Measurements from ENCODE around the gene PRKAR2B.
A peak's percentile ranks its signal among the peaks of the same experiment; 100 is the strongest.

The PRKAR2B gene

GRCh38 chr7:107027208-107027607 is 17.3 kb upstream of the PRKAR2B start:
- Histone ChIP-seq H3K9ac (ENCODE audit: low read length) (no peak overlapping the region), H3K9me3 (ENCODE audit: insufficient read depth, low read length) (no peaks in the 10 kb centered on the region), H4K20me1 (ENCODE audit: insufficient read depth, low read length) (no peaks in the 10 kb centered on the region), H3K4me3 (ENCODE audit: low read length) (no peak overlapping the region), H3K27ac (ENCODE audit: low read length) (no peak overlapping the region), H3K27me3 (ENCODE audit: low read depth, low read length) (no peaks in the 10 kb centered on the region), H3K36me3 (replicated peaks; ENCODE audit: low read depth, low read length) (no peaks in the 10 kb centered on the region), H3K79me2 (ENCODE audit: low read length) (no peaks in the 10 kb centered on the region), H3K4me1 (ENCODE audit: low read length) (0 out of 2 replicates have a peak, but pooled peaks cover 8% of the 10 kb centered on the region), H3K4me2 (ENCODE audit: low read length) (no peak overlapping the region), H2AFZ (ENCODE audit: low read depth, low read length) (peak overlapping the region; percentile 63; the same call in 1 of the 2 replicates)
- TF ChIP-seq, protein P1, sequence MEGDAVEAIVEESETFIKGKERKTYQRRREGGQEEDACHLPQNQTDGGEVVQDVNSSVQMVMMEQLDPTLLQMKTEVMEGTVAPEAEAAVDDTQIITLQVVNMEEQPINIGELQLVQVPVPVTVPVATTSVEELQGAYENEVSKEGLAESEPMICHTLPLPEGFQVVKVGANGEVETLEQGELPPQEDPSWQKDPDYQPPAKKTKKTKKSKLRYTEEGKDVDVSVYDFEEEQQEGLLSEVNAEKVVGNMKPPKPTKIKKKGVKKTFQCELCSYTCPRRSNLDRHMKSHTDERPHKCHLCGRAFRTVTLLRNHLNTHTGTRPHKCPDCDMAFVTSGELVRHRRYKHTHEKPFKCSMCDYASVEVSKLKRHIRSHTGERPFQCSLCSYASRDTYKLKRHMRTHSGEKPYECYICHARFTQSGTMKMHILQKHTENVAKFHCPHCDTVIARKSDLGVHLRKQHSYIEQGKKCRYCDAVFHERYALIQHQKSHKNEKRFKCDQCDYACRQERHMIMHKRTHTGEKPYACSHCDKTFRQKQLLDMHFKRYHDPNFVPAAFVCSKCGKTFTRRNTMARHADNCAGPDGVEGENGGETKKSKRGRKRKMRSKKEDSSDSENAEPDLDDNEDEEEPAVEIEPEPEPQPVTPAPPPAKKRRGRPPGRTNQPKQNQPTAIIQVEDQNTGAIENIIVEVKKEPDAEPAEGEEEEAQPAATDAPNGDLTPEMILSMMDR (IDR thresholded peaks at IDR 0.05; ENCODE audit: low read depth, low read length) = no peak
- no peak for TF ChIP-seq EZH2phosphoT487 (IDR thresholded peaks at IDR 0.05; ENCODE audit: low read depth)

- TF ChIP-seq, protein P1 (IDR thresholded peaks at IDR 0.05; ENCODE audit: low read depth, low read length) = no peak
- no peak for TF ChIP-seq EZH2phosphoT487 (IDR thresholded peaks at IDR 0.05; ENCODE audit: low read depth)
- Histone ChIP-seq H3K4me3 (ENCODE audit: low read length) (no peak overlapping the region), H2AFZ (ENCODE audit: low read depth, low read length) (no peak overlapping the region), H3K4me2 (ENCODE audit: low read length) (no peak overlapping the region), H3K27me3 (ENCODE audit: low read depth, low read length) (no peaks in the 10 kb centered on the region), H3K9ac (ENCODE audit: low read length) (no peak overlapping the region), H3K4me1 (ENCODE audit: low read length) (0 out of 2 replicates have a peak, but pooled peaks cover 8% of the 10 kb centered on the region), H4K20me1 (ENCODE audit: insufficient read depth, low read length) (no peaks in the 10 kb centered on the region), H3K36me3 (replicated peaks; ENCODE audit: low read depth, low read length) (no peaks in the 10 kb centered on the region), H3K79me2 (ENCODE audit: low read length) (no peaks in the 10 kb centered on the region), H3K9me3 (ENCODE audit: insufficient read depth, low read length) (no peaks in the 10 kb centered on the region), H3K27ac (ENCODE audit: low read length) (no peak overlapping the region)
These were observed 15.3 kb upstream of the PRKAR2B start for GRCh38 chr7:107029061-107029763.

- TF ChIP-seq, protein P1 (IDR thresholded peaks at IDR 0.05; ENCODE audit: low read depth, low read length) = no peak
- no peak for TF ChIP-seq EZH2phosphoT487 (IDR thresholded peaks at IDR 0.05; ENCODE audit: low read depth)
- Histone ChIP-seq H2AFZ (ENCODE audit: low read depth, low read length) (no peak overlapping the region), H3K4me2 (ENCODE audit: low read length) (no peak overlapping the region), H3K27me3 (ENCODE audit: low read depth, low read length) (no peaks in the 10 kb centered on the region), H4K20me1 (ENCODE audit: insufficient read depth, low read length) (no peaks in the 10 kb centered on the region), H3K79me2 (ENCODE audit: low read length) (no peaks in the 10 kb centered on the region), H3K9ac (ENCODE audit: low read length) (no peak overlapping the region), H3K4me1 (ENCODE audit: low read length) (0 out of 2 replicates have a peak, but pooled peaks cover 8% of the 10 kb centered on the region), H3K27ac (ENCODE audit: low read length) (no peak overlapping the region), H3K4me3 (ENCODE audit: low read length) (no peak overlapping the region), H3K36me3 (replicated peaks; ENCODE audit: low read depth, low read length) (no peaks in the 10 kb centered on the region), H3K9me3 (ENCODE audit: insufficient read depth, low read length) (no peaks in the 10 kb centered on the region)
These were observed 14.7 kb upstream of the PRKAR2B start for GRCh38 chr7:107029764-107030286.

DNA sequence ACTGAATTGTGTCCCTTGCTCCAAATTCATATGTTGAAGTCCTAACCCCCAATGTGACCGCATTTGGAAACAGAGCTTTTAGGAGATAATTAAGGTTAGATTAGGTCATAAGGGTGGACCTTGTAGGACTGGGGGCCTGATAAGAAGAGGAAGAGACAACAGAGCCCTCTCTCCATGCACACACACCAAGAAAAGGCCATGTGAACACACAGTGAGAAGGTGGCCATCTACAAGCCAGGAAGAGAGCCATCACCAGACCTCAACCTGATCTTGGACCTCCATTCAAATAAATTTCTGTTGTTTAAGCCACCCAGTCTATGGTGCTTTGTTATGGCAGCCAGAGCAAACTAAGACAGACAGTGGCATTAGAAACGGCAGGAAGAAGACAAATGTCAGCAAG is 12.5 kb upstream of the PRKAR2B start:
- no peak overlapping the region for H2AFZ ChIP-seq (ENCODE audit: low read depth, low read length)
- 0 out of 2 replicates have a peak, but pooled peaks cover 7% of the 10 kb centered on the region for H3K4me1 ChIP-seq (ENCODE audit: low read length)
- TF ChIP-seq EZH2phosphoT487 (IDR thresholded peaks at IDR 0.05; ENCODE audit: low read depth) = no peak
- TF ChIP-seq, protein P1 (IDR thresholded peaks at IDR 0.05; ENCODE audit: low read depth, low read length) = no peak
- H3K4me3 ChIP-seq (ENCODE audit: low read length) = no peak overlapping the region
- H3K9me3 ChIP-seq (ENCODE audit: insufficient read depth, low read length) = peaks cover 4% of the 10 kb centered on the region; the same call in 1 of the 2 replicates
- no peak overlapping the region for H3K9ac ChIP-seq (ENCODE audit: low read length)
- H3K27me3 ChIP-seq (ENCODE audit: low read depth, low read length) = no peaks in the 10 kb centered on the region
- no peak overlapping the region for H3K4me2 ChIP-seq (ENCODE audit: low read length)
- H3K36me3 ChIP-seq (replicated peaks; ENCODE audit: low read depth, low read length) = peaks cover 3% of the 10 kb centered on the region
- no peak overlapping the region for H3K27ac ChIP-seq (ENCODE audit: low read length)
- H3K79me2 ChIP-seq (ENCODE audit: low read length) = no peaks in the 10 kb centered on the region
- no peaks in the 10 kb centered on the region for H4K20me1 ChIP-seq (ENCODE audit: insufficient read depth, low read length)

All from OCI-LY3 (cell line).